Tibial nerve (tissue), 4 donors: ENCODE measurements around the gene UTP14A. TPM values are rescaled to one million over a fixed set of nuclear protein-coding genes. Genes with fewer than 3 reads are reported as not detected.

Experiments
- DNase-seq, 2 donors: peaks; one replicate each; pipeline ENCODE4 v3.0.0-alpha.2; 2019; ENCODE audit warnings: low spot score in 2 of 2
- H3K27ac ChIP-seq, 4 donors: fragments of 200-600 bp; sonication (generic) in 3 of 4; one replicate each; pipeline ENCODE4 v1.5.1; 2017 to 2019; ENCODE audit warnings: mild to moderate bottlenecking in 1 of 4
- H3K27me3 ChIP-seq, 2 donors: fragments of 200-600 bp; sonication (generic) in 1 of 2; one replicate each; pipeline versions ENCODE4 v1.5.1 to v1.6.0; 2017 to 2019
- H3K36me3 ChIP-seq, 3 donors: fragments of 200-600 bp; sonication (generic); one replicate each; pipeline ENCODE4 v1.5.1; 2018 to 2019
- H3K4me1 ChIP-seq, 4 donors: fragments of 200-600 bp; sonication (generic) in 3 of 4; one replicate each; pipeline ENCODE4 v1.5.1; 2017 to 2019
- H3K4me3 ChIP-seq, 4 donors: fragments of 200-600 bp; sonication (generic) in 3 of 4; one replicate each; pipeline ENCODE4 v1.5.1; 2017 to 2019; ENCODE audit warnings: mild to moderate bottlenecking in 1 of 4, moderate library complexity in 1 of 4
- H3K9me3 ChIP-seq, 4 donors: fragments of 200-600 bp; sonication (generic) in 3 of 4; one replicate each; pipeline ENCODE4 v1.5.1; 2017 to 2019
- CTCF ChIP-seq, 5 experiments: fragments of 200-600 bp in 3 of 5; fragments of 450-650 bp in 2 of 5; sonication (generic) in 3 of 5; IDR thresholded peaks; one replicate each; pipeline ENCODE4 v1.5.1; 2016 to 2019; ENCODE audit warnings: antibody characterized with exemption in 5 of 5, mild to moderate bottlenecking in 3 of 5, moderate library complexity in 2 of 5
- EP300 ChIP-seq, 2 donors: sonication (generic); formaldehyde crosslinking; IDR thresholded peaks; one replicate each; pipeline ENCODE4 v1.6.1; 2017; ENCODE audit warnings: antibody characterized with exemption in 2 of 2, mild to moderate bottlenecking in 1 of 2
- POLR2A ChIP-seq, 2 donors: fragments of 450-650 bp; IDR thresholded peaks; one replicate each; pipeline ENCODE4 v1.6.1; 2017; ENCODE audit warnings: antibody characterized with exemption in 2 of 2, mild to moderate bottlenecking in 2 of 2, moderate library complexity in 2 of 2
- WGBS, 2 donors: methylation state at CpG; one replicate each; pipeline ENCODE4 v1.1.5; 2018; 5-methylcytosine and 5-hydroxymethylcytosine counted together
- total RNA-seq, 4 donors: library from RNA; depleted of rRNA; stranded (reverse); fragments of >200 nt; gene quantifications; one replicate each; pipeline ENCODE4 v1.1.0, GENCODE V29; 2016

UTP14A gene
- total RNA-seq, 4 donors from 2014 or later = 14.9 to 27.6 (median 17.7) TPM

DNA sequence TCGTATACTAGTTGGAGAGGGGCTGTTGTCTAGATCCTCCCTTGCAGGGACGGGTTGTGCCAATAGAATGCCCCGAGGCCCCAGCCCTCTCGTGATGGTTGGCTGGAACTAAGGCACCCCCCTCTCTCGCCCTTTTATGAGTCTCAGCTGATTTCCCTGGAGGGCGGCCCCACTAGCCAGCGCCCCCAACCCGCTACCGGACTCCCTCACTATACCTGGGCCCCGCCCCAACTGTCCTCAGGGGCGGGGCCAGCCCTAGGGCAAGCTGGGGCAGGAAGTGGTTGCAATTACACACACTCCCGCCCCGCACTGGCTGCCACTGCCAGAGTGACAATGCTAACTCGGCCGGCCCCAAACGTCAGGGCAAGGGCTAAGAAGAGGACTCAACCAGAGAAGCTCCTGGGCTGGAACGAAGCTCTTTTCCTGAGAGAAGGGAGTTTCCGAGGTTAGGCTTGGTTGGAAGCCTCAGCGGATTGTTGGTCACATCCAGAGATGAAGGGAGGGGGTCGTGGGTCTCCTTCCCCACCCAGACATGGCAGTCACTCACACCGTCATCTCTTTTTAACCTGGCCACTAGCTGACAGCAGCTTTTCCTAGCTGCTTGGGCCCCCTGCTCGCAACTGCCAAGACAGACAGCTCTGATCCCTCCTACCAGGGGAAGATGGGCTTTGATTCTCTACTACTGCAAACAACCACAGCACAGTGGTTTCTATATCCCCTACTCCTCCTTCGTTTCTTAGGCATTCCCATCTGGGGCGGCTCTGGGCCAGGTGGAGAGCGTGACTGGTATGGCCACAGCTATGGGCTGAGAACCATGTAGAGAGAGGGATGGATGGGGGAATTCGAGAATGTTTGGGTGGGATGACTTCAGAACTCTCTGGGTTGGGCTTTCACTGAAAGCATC lies 55.5 kb downstream of the UTP14A start:
- DNase-seq = no peak
- H3K27me3 ChIP-seq = no peaks in the 10 kb centered on the region
- no peak for TF ChIP-seq CTCF (IDR thresholded peaks at IDR 0.05)
- peaks cover 0 to 6% (median 0%) of the 10 kb centered on the region in 4 donors for H3K4me1 ChIP-seq
- H3K36me3 ChIP-seq = no peaks in the 10 kb centered on the region
- peak overlapping the region in 1 of 4 donors; percentile 50 for H3K27ac ChIP-seq
- WGBS, 2 donors = 42 to 45% methylated on average over 12 to 26 of the region's 26 CpGs
- H3K4me3 ChIP-seq = peak overlapping the region in 2 of 4 donors; percentile 10 to 15
- H3K9me3 ChIP-seq = no peaks in the 10 kb centered on the region

DNA sequence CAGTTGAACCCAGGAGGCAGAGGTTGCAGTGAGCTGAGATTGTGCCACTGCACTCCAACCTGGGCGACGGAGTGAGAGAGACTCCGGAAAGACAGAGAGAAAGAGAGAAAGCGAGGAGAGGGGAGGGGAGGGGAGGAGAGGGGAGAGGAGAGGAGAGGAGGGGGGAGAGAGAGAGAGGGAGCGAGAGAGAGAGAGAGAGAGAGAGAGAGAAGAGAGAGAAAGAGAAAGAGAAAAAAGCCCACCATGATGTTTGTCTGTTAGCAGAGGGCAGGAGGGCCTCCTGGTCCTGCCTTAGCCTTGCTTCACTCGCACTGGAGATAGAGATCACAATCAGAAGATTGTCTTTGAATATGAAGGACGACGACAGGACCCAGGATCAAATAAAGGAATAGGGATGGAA lies 57.8 kb downstream of the UTP14A start:
- no peak for TF ChIP-seq EP300 (IDR thresholded peaks at IDR 0.05)
- TF ChIP-seq CTCF (IDR thresholded peaks at IDR 0.05) = no peak
- TF ChIP-seq POLR2A (IDR thresholded peaks at IDR 0.05) = no peak
- DNase-seq = no peak
- 80 to 94% methylated on average over 8 of the region's 8 CpGs for WGBS, 2 donors
- Histone ChIP-seq H3K27ac (no peak overlapping the region), H3K27me3 (no peaks in the 10 kb centered on the region), H3K9me3 (no peaks in the 10 kb centered on the region), H3K4me1 (no peaks in the 10 kb centered on the region), H3K4me3 (no peak overlapping the region), H3K36me3 (no peaks in the 10 kb centered on the region)

DNA sequence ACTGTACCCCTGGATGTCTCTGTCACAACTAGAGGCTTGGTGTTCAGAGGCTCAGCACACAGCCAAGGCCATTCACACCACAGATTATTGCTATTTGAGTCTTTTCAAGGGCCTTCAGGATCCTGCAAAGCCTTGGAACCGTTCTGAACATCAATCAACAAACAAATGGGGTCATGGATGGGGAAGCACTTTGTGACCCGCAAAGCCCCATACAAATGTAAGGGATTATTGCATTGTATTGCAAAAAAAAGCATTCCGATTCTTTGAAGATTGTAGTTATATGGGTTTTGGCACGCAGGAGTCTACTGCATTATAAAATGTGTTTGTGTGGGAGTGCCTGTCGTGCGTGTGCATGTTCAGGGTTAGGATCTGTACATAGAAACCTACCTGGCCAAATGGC lies 59.2 kb downstream of the UTP14A start:
- Histone ChIP-seq H3K27ac (no peak overlapping the region), H3K4me3 (no peak overlapping the region), H3K4me1 (no peaks in the 10 kb centered on the region), H3K9me3 (no peaks in the 10 kb centered on the region), H3K36me3 (no peaks in the 10 kb centered on the region), H3K27me3 (no peaks in the 10 kb centered on the region)
- WGBS, 2 donors = 73 to 82% methylated on average over 6 of the region's 6 CpGs
- DNase-seq = no peak
- TF ChIP-seq CTCF (IDR thresholded peaks at IDR 0.05) (no peak), POLR2A (IDR thresholded peaks at IDR 0.05) (no peak), EP300 (IDR thresholded peaks at IDR 0.05) (no peak)

GRCh38 chrX:129968968-129969367 lies 63.0 kb downstream of the UTP14A start:
- Histone ChIP-seq H3K4me1 (no peaks in the 10 kb centered on the region), H3K9me3 (no peaks in the 10 kb centered on the region), H3K4me3 (no peak overlapping the region), H3K36me3 (no peaks in the 10 kb centered on the region), H3K27me3 (no peaks in the 10 kb centered on the region), H3K27ac (no peak overlapping the region)
- WGBS, 2 donors = 78 to 98% methylated on average over 3 of the region's 3 CpGs
- TF ChIP-seq CTCF (IDR thresholded peaks at IDR 0.05) = no peak
- TF ChIP-seq EP300 (IDR thresholded peaks at IDR 0.05) = no peak
- no peak for DNase-seq

GRCh38 chrX:129976441-129976840 lies 70.5 kb downstream of the UTP14A start:
- no peak for TF ChIP-seq POLR2A (IDR thresholded peaks at IDR 0.05)
- TF ChIP-seq CTCF (IDR thresholded peaks at IDR 0.05) = no peak
- TF ChIP-seq EP300 (IDR thresholded peaks at IDR 0.05) = no peak
- DNase-seq = no peak
- 63 to 82% methylated on average over 4 to 5 of the region's 5 CpGs for WGBS, 2 donors
- no peaks in the 10 kb centered on the region for H3K36me3 ChIP-seq
- no peak overlapping the region for H3K4me3 ChIP-seq
- H3K4me1 ChIP-seq = peaks cover 0 to 6% (median 0%) of the 10 kb centered on the region in 4 donors
- no peak overlapping the region for H3K27ac ChIP-seq
- H3K9me3 ChIP-seq = no peaks in the 10 kb centered on the region
- H3K27me3 ChIP-seq = no peaks in the 10 kb centered on the region
